Measurements from ENCODE around the gene KANSL1.

KANSL1 gene

DNA sequence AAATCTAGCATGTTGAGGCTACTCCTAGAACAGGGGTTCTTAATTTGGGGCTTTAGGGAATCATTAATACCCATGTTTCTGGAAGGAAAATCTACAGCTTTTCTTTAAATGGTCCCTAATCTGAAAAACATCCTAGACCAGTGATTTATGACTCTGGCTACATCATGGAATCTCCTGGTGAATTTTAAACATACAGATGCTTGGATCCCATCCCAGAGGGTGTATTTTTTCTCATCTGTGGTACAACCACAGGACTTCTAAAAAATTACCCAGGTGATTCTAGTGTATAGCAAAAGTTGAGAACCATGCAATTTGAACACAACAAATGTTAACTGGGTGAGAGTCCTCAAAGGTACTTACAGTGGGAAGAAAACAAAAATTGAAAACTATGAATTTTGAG lies 41.5 kb downstream of the KANSL1 start:
- H3K4me3 ChIP-seq (ENCODE audit: low read length in 2 of 2) = no peak overlapping the region
- H3K9ac ChIP-seq (ENCODE audit: low read length in 2 of 2) = no peak overlapping the region
- peaks cover 12% of the 10 kb centered on the region for H3K4me1 ChIP-seq (ENCODE audit: control insufficient read depth, insufficient read depth, low read length)
- no peaks in the 10 kb centered on the region for H3K9me3 ChIP-seq (ENCODE audit: control insufficient read depth in 2 of 2, low read length in 2 of 2)
- H3K27ac ChIP-seq (ENCODE audit: low read length) = no peak overlapping the region
- no peaks in the 10 kb centered on the region for H3K36me3 ChIP-seq (ENCODE audit: control insufficient read depth in 2 of 2, insufficient read depth in 2 of 2, low read length in 2 of 2)
- no peaks in the 10 kb centered on the region for H3K27me3 ChIP-seq (ENCODE audit: control insufficient read depth in 1 of 2, insufficient read depth in 2 of 2, low read length in 2 of 2)

DNA sequence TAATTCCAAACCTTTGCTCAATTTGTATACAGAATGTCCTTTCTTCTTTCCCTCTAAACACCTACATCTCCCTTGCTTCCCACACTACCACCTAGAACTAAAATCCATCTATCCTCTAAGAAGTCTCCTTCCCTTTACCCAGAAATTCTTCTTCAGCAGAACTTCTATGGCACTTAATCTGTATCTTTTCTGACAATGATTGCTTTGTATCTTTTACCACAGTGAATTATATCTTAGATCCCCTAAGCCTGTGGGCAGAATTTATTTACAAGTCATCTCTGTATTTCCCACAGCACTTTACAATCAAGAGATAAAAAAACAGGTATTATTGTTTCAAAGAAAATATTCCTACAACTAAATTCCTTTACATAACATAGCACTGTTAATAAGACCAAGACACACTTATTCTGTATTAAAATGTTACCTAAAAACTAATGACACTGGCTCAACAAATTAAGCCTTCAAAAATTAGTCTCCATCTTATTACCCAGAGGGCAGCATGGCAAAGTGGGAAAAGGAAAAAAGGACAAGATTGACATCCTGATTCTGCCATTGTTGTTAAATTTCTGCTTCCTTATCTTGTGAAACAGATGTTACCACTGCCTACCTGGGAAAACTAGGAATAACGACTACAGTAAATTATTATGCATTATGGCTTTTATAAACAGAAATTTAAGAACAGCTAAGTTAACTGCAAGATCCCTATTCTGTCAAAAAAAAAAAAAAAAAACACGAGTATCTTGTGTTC lies 42.8 kb downstream of the KANSL1 start:
- peaks cover 9% of the 10 kb centered on the region for H3K4me1 ChIP-seq (ENCODE audit: control insufficient read depth, insufficient read depth, low read length)
- no peaks in the 10 kb centered on the region for H3K27me3 ChIP-seq (ENCODE audit: control insufficient read depth in 1 of 2, insufficient read depth in 2 of 2, low read length in 2 of 2)
- H3K36me3 ChIP-seq (ENCODE audit: control insufficient read depth in 2 of 2, insufficient read depth in 2 of 2, low read length in 2 of 2) = no peaks in the 10 kb centered on the region
- no peak overlapping the region for H3K27ac ChIP-seq (ENCODE audit: low read length)
- no peak overlapping the region for H3K9ac ChIP-seq (ENCODE audit: low read length in 2 of 2)
- no peaks in the 10 kb centered on the region for H3K9me3 ChIP-seq (ENCODE audit: control insufficient read depth in 2 of 2, low read length in 2 of 2)
- no peak overlapping the region for H3K4me3 ChIP-seq (ENCODE audit: low read length in 2 of 2)

GRCh38 chr17:46148247-46148646 lies 45.0 kb downstream of the KANSL1 start:
- no peak overlapping the region for H3K9ac ChIP-seq (ENCODE audit: low read length in 2 of 2)
- no peak overlapping the region for H3K4me3 ChIP-seq (ENCODE audit: low read length in 2 of 2)
- H3K36me3 ChIP-seq (ENCODE audit: control insufficient read depth in 2 of 2, insufficient read depth in 2 of 2, low read length in 2 of 2) = no peaks in the 10 kb centered on the region
- H3K27me3 ChIP-seq (ENCODE audit: control insufficient read depth in 1 of 2, insufficient read depth in 2 of 2, low read length in 2 of 2) = no peaks in the 10 kb centered on the region
- H3K4me1 ChIP-seq (ENCODE audit: control insufficient read depth, insufficient read depth, low read length) = no peaks in the 10 kb centered on the region
- no peak overlapping the region for H3K27ac ChIP-seq (ENCODE audit: low read length)
- H3K9me3 ChIP-seq (ENCODE audit: control insufficient read depth in 2 of 2, low read length in 2 of 2) = no peaks in the 10 kb centered on the region

- Histone ChIP-seq H3K4me1 (ENCODE audit: control insufficient read depth, insufficient read depth, low read length) (no peaks in the 10 kb centered on the region), H3K4me3 (ENCODE audit: low read length in 2 of 2) (no peak overlapping the region), H3K27me3 (ENCODE audit: control insufficient read depth in 1 of 2, insufficient read depth in 2 of 2, low read length in 2 of 2) (no peaks in the 10 kb centered on the region), H3K9ac (ENCODE audit: low read length in 2 of 2) (no peak overlapping the region), H3K9me3 (ENCODE audit: control insufficient read depth in 2 of 2, low read length in 2 of 2) (no peaks in the 10 kb centered on the region), H3K36me3 (ENCODE audit: control insufficient read depth in 2 of 2, insufficient read depth in 2 of 2, low read length in 2 of 2) (no peaks in the 10 kb centered on the region), H3K27ac (ENCODE audit: low read length) (no peak overlapping the region)
Observed at GRCh38 chr17:46147296-46147695, 45.9 kb downstream of the KANSL1 start.

DNA sequence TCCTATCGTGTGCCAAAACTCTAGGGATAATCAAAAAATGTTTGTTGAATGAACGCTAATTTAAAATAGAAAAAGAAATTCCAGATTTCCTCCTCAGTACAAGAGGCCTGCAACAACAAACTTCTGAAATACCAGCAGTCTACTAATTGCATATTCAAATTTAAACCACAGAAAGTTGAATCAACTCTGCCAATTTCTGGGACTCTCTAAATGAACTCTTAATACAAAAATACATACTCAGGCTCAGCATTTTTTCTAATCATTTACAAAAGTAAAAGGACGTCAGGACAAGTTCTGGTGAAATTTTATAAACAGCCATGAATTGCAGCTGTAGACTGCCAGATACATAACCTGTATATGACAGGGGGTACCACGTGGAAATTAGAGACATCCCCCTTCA lies 49.0 kb downstream of the KANSL1 start:
- no peak overlapping the region for H3K27ac ChIP-seq (ENCODE audit: low read length)
- H3K4me3 ChIP-seq (ENCODE audit: low read length in 2 of 2) = no peak overlapping the region
- no peaks in the 10 kb centered on the region for H3K36me3 ChIP-seq (ENCODE audit: control insufficient read depth in 2 of 2, insufficient read depth in 2 of 2, low read length in 2 of 2)
- H3K27me3 ChIP-seq (ENCODE audit: control insufficient read depth in 1 of 2, insufficient read depth in 2 of 2, low read length in 2 of 2) = no peaks in the 10 kb centered on the region
- no peak overlapping the region for H3K9ac ChIP-seq (ENCODE audit: low read length in 2 of 2)
- H3K4me1 ChIP-seq (ENCODE audit: control insufficient read depth, insufficient read depth, low read length) = no peaks in the 10 kb centered on the region
- no peaks in the 10 kb centered on the region for H3K9me3 ChIP-seq (ENCODE audit: control insufficient read depth in 2 of 2, low read length in 2 of 2)

DNA sequence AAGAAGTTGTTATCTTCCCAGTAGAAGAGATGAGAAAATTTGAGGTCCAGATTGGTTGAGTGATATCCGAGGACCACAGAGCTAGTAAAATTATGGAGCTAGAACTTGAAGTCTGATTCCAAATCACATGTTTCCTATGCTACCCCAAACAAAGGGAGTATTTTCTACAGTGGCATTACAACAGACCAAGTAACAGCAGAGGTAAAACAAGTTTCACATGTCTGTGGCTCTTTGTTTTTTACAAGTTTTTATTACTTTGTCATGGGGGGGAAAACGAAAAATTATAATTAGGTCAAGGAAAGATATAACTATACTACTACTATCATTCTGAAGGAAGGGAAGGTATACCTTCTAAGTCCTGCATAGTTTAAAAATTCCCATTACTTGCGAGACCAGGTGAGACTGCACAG lies 49.4 kb downstream of the KANSL1 start:
- Histone ChIP-seq H3K9me3 (ENCODE audit: control insufficient read depth in 2 of 2, low read length in 2 of 2) (no peaks in the 10 kb centered on the region), H3K9ac (ENCODE audit: low read length in 2 of 2) (no peak overlapping the region), H3K36me3 (ENCODE audit: control insufficient read depth in 2 of 2, insufficient read depth in 2 of 2, low read length in 2 of 2) (no peaks in the 10 kb centered on the region), H3K27me3 (ENCODE audit: control insufficient read depth in 1 of 2, insufficient read depth in 2 of 2, low read length in 2 of 2) (no peaks in the 10 kb centered on the region), H3K4me3 (ENCODE audit: low read length in 2 of 2) (no peak overlapping the region), H3K4me1 (ENCODE audit: control insufficient read depth, insufficient read depth, low read length) (no peaks in the 10 kb centered on the region), H3K27ac (ENCODE audit: low read length) (no peak overlapping the region)

DNA sequence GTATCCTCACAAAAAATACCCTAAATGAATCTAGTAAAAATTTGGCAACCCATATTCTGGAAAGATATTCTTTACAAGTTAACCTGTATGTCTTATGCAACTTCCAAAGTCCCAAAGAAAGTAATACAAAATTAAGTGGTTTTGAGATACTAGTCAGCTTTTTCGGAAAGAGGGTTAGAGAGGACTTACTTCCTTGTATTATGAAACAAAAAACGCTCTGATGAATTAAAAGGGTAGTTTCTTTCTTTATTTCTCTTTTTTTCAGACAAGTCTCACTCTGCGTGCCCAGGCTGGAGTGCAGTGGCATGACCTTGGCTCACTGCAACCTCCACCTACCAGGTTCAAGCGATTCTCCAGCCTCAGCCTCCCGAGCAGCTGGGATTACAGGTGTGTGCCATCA lies 51.6 kb downstream of the KANSL1 start:
- Histone ChIP-seq H3K36me3 (ENCODE audit: control insufficient read depth in 2 of 2, insufficient read depth in 2 of 2, low read length in 2 of 2) (no peaks in the 10 kb centered on the region), H3K9me3 (ENCODE audit: control insufficient read depth in 2 of 2, low read length in 2 of 2) (no peaks in the 10 kb centered on the region), H3K27me3 (ENCODE audit: control insufficient read depth in 1 of 2, insufficient read depth in 2 of 2, low read length in 2 of 2) (no peaks in the 10 kb centered on the region), H3K27ac (ENCODE audit: low read length) (no peak overlapping the region), H3K4me1 (ENCODE audit: control insufficient read depth, insufficient read depth, low read length) (peaks cover 5% of the 10 kb centered on the region), H3K4me3 (ENCODE audit: low read length in 2 of 2) (no peak overlapping the region), H3K9ac (ENCODE audit: low read length in 2 of 2) (no peak overlapping the region)

- H3K9ac ChIP-seq (ENCODE audit: low read length in 2 of 2) = no peak overlapping the region
- H3K36me3 ChIP-seq (ENCODE audit: control insufficient read depth in 2 of 2, insufficient read depth in 2 of 2, low read length in 2 of 2) = no peaks in the 10 kb centered on the region
- no peaks in the 10 kb centered on the region for H3K27me3 ChIP-seq (ENCODE audit: control insufficient read depth in 1 of 2, insufficient read depth in 2 of 2, low read length in 2 of 2)
- H3K4me3 ChIP-seq (ENCODE audit: low read length in 2 of 2) = no peak overlapping the region
- no peaks in the 10 kb centered on the region for H3K9me3 ChIP-seq (ENCODE audit: control insufficient read depth in 2 of 2, low read length in 2 of 2)
- no peak overlapping the region for H3K27ac ChIP-seq (ENCODE audit: low read length)
- H3K4me1 ChIP-seq (ENCODE audit: control insufficient read depth, insufficient read depth, low read length) = peaks cover 5% of the 10 kb centered on the region
Observed at GRCh38 chr17:46140645-46141197, 52.5 kb downstream of the KANSL1 start.

DNA sequence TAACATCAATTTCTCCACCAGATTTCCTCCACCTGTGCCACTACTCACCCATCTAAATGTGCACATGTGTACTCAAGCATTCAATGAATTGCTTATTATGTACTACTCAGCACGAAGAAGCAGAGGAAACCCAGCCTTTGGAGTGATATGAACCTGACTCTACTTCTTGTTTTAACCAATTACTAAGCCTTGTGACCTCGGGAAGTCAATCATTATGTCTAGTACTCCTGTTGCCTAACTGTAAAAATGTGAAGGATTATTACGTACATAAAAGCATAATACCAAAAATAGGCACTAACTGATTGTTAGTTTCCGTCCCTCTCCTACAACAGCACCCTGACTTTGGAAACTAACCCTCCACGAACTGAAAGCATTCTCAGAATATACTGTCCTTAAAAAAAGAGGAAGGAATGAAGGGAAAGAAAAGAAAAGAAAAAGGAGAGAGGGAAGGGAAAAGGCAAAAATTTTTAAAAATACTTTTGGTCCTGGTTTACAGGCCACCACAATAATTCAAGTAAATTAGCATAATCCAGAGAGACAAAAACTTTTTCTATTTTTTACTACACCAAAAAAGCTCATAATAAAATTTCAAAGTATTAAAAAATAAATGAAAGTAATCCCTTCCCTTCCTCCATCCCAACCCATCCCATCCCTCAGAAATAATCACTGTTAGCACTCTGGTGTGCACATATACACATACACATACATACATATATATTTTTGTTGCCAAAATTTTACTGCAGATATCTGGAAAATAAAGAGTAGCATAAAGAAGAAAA lies 53.6 kb downstream of the KANSL1 start:
- H3K27ac ChIP-seq (ENCODE audit: low read length) = no peak overlapping the region
- no peaks in the 10 kb centered on the region for H3K27me3 ChIP-seq (ENCODE audit: control insufficient read depth in 1 of 2, insufficient read depth in 2 of 2, low read length in 2 of 2)
- H3K4me1 ChIP-seq (ENCODE audit: control insufficient read depth, insufficient read depth, low read length) = peaks cover 5% of the 10 kb centered on the region
- H3K9me3 ChIP-seq (ENCODE audit: control insufficient read depth in 2 of 2, low read length in 2 of 2) = no peaks in the 10 kb centered on the region
- peak overlapping the region in 1 of 2 donors; percentile 20 for H3K4me3 ChIP-seq (ENCODE audit: low read length in 2 of 2)
- no peaks in the 10 kb centered on the region for H3K36me3 ChIP-seq (ENCODE audit: control insufficient read depth in 2 of 2, insufficient read depth in 2 of 2, low read length in 2 of 2)
- no peak overlapping the region for H3K9ac ChIP-seq (ENCODE audit: low read length in 2 of 2)

DNA sequence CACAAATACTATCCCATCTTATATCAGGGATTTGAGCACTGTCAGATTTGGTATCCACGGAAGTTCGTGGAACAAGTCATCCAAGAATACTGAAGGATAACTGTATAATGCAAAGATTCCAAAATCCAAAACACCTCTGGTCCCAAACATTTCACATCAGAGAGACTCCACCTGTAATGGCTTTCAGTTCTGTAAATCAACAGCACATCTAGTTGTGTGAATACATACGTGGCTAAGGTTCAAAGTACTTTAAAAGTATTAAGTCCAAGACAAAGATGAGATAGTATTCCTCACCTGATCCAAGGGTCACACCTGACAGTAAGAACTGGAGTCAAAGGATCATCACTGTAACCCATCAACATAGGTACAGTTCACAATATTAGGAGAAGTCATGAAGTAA lies 54.8 kb downstream of the KANSL1 start:
- Histone ChIP-seq H3K36me3 (ENCODE audit: control insufficient read depth in 2 of 2, insufficient read depth in 2 of 2, low read length in 2 of 2) (no peaks in the 10 kb centered on the region), H3K27me3 (ENCODE audit: control insufficient read depth in 1 of 2, insufficient read depth in 2 of 2, low read length in 2 of 2) (no peaks in the 10 kb centered on the region), H3K9ac (ENCODE audit: low read length in 2 of 2) (no peak overlapping the region), H3K9me3 (ENCODE audit: control insufficient read depth in 2 of 2, low read length in 2 of 2) (no peaks in the 10 kb centered on the region), H3K4me1 (ENCODE audit: control insufficient read depth, insufficient read depth, low read length) (peaks cover 5% of the 10 kb centered on the region), H3K4me3 (ENCODE audit: low read length in 2 of 2) (no peak overlapping the region), H3K27ac (ENCODE audit: low read length) (no peak overlapping the region)

GRCh38 chr17:46136820-46137219 lies 56.4 kb downstream of the KANSL1 start:
- H3K4me3 ChIP-seq (ENCODE audit: low read length in 2 of 2) = no peak overlapping the region
- no peaks in the 10 kb centered on the region for H3K27me3 ChIP-seq (ENCODE audit: control insufficient read depth in 1 of 2, insufficient read depth in 2 of 2, low read length in 2 of 2)
- H3K4me1 ChIP-seq (ENCODE audit: control insufficient read depth, insufficient read depth, low read length) = peaks cover 5% of the 10 kb centered on the region
- H3K27ac ChIP-seq (ENCODE audit: low read length) = no peak overlapping the region
- no peaks in the 10 kb centered on the region for H3K9me3 ChIP-seq (ENCODE audit: control insufficient read depth in 2 of 2, low read length in 2 of 2)
- no peaks in the 10 kb centered on the region for H3K36me3 ChIP-seq (ENCODE audit: control insufficient read depth in 2 of 2, insufficient read depth in 2 of 2, low read length in 2 of 2)
- no peak overlapping the region for H3K9ac ChIP-seq (ENCODE audit: low read length in 2 of 2)

All from stomach smooth muscle (tissue), 2 donors.